Measurements from ENCODE around the gene CLEC10A. TPM values are rescaled to one million over a fixed set of nuclear protein-coding genes. Genes with fewer than 3 reads are reported as not detected.
"Not testable (repeated sequence)": the region's sequence is repeated elsewhere in the genome, so short reads cannot be mapped to it uniquely, and the experiment has no call there.

CLEC10A gene
- not detected in 3 replicates for total RNA-seq

- no peak for TF ChIP-seq CTCF (IDR thresholded peaks at IDR 0.05; ENCODE audit: unreplicated experiment)
- H3K9me3 Mint-ChIP-seq = peaks cover 6% of the 10 kb centered on the region
- no peaks in the 10 kb centered on the region for H3K36me3 Mint-ChIP-seq
- H3K4me1 Mint-ChIP-seq = peaks cover 7% of the 10 kb centered on the region
- H3K27me3 Mint-ChIP-seq (ENCODE audit: low read depth) = peaks cover 9% of the 10 kb centered on the region
- DNase-seq (ENCODE audit: low spot score in 2 of 2, unreplicated experiment in 2 of 2) = no peak
- no peak within 1 kb of the TSS for H3K4me3 Mint-ChIP-seq
- no peak within 1 kb of the TSS for H3K27ac Mint-ChIP-seq
Observed at GRCh38 chr17:7079581-7080455, at the start of gene CLEC10A. TSS of gene CLEC10A (minus strand) at chr17:7080251. CDS start at chr17:7078812, 1,439 bp downstream.

- H3K27me3 Mint-ChIP-seq (ENCODE audit: low read depth) = peaks cover 9% of the 10 kb centered on the region
- no peak for TF ChIP-seq CTCF (IDR thresholded peaks at IDR 0.05; ENCODE audit: unreplicated experiment)
- H3K9me3 Mint-ChIP-seq = no peaks in the 10 kb centered on the region
- no peak overlapping the region for H3K27ac Mint-ChIP-seq
- H3K36me3 Mint-ChIP-seq = no peaks in the 10 kb centered on the region
- H3K4me1 Mint-ChIP-seq = peaks cover 17% of the 10 kb centered on the region
- DNase-seq (ENCODE audit: low spot score in 2 of 2, unreplicated experiment in 2 of 2) = no peak
- no peak overlapping the region for H3K4me3 Mint-ChIP-seq
Observed at GRCh38 chr17:7129311-7129710, 49.3 kb upstream of the CLEC10A start.

- no peaks in the 10 kb centered on the region for H3K9me3 Mint-ChIP-seq
- DNase-seq (ENCODE audit: low spot score in 2 of 2, unreplicated experiment in 2 of 2) = no peak
- peaks cover 8% of the 10 kb centered on the region for H3K27me3 Mint-ChIP-seq (ENCODE audit: low read depth)
- no peaks in the 10 kb centered on the region for H3K36me3 Mint-ChIP-seq
- H3K27ac Mint-ChIP-seq = no peak overlapping the region
- no peak overlapping the region for H3K4me3 Mint-ChIP-seq
- TF ChIP-seq CTCF (IDR thresholded peaks at IDR 0.05; ENCODE audit: unreplicated experiment) = no peak
- H3K4me1 Mint-ChIP-seq = peaks cover 17% of the 10 kb centered on the region
Observed at GRCh38 chr17:7128160-7128559, 48.1 kb upstream of the CLEC10A start.

GRCh38 chr17:7127501-7127900 lies 47.5 kb upstream of the CLEC10A start:
- peaks cover 12% of the 10 kb centered on the region for H3K4me1 Mint-ChIP-seq
- DNase-seq (ENCODE audit: low spot score in 2 of 2, unreplicated experiment in 2 of 2); H3K4me3 Mint-ChIP-seq; H3K27me3 Mint-ChIP-seq (ENCODE audit: low read depth); H3K36me3 Mint-ChIP-seq; H3K27ac Mint-ChIP-seq; H3K9me3 Mint-ChIP-seq: not testable (repeated sequence)

GRCh38 chr17:7126386-7126785 lies 46.3 kb upstream of the CLEC10A start:
- H3K9me3 Mint-ChIP-seq; H3K27ac Mint-ChIP-seq; DNase-seq (ENCODE audit: low spot score in 2 of 2, unreplicated experiment in 2 of 2); H3K36me3 Mint-ChIP-seq; H3K4me3 Mint-ChIP-seq; H3K27me3 Mint-ChIP-seq (ENCODE audit: low read depth): not testable (repeated sequence)
- peaks cover 13% of the 10 kb centered on the region for H3K4me1 Mint-ChIP-seq

- Mint-ChIP-seq H3K27ac (no peak overlapping the region), H3K36me3 (no peaks in the 10 kb centered on the region), H3K4me1 (peaks cover 12% of the 10 kb centered on the region), H3K27me3 (ENCODE audit: low read depth) (peaks cover 4% of the 10 kb centered on the region), H3K9me3 (no peaks in the 10 kb centered on the region), H3K4me3 (no peak overlapping the region)
- DNase-seq (ENCODE audit: low spot score in 2 of 2, unreplicated experiment in 2 of 2) = no peak
- TF ChIP-seq CTCF (IDR thresholded peaks at IDR 0.05; ENCODE audit: unreplicated experiment) = no peak
Observed at GRCh38 chr17:7124923-7125322, 44.9 kb upstream of the CLEC10A start.

Data from mesothelial cell of epicardium (in vitro differentiated cells).